ENCODE data around the gene BFSP2. TPM values are rescaled to one million over a fixed set of nuclear protein-coding genes. Genes with fewer than 3 reads are reported as not detected.

BFSP2 gene
- total and polyA plus RNA-seq, 2 of the 13 experiments (the other 11 are each of a cell fraction or from before 2014, with no cell fraction given) = not detected

DNA sequence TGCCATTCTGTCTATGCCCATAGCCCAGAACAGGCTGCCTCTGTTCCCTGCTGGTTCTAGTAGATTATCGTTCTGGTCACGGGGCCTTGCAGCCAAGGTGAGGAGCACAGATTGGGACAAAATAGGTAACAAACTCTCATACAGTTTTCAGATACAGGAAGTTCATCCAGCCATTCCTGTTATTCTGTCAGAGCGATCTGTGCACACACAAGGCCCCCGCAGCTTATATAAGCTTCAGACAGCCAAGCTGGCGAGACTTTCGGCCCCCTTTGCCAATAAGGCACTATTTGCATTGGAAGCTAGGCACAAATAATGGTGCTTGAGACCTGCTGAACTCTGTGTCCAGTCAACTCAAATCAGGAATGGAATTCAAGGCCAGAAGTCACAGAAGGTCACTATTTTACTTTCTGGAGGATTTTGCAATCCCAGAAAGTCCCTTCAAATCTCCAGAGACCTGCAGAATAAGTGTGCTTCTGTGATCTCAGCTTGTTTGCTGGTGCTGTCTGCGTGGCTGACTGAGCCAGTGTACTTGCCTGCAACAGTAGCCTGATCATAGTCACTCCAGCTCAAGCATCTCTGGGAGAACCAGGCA lies 69.4 kb downstream of the BFSP2 start (continued):
- TF ChIP-seq TEAD3 (CRISPR knock-in tag; optimal IDR thresholded peaks at IDR 0.05; ENCODE audit: borderline replicate concordance) = peak; percentile 30
- TF ChIP-seq, protein P1, sequence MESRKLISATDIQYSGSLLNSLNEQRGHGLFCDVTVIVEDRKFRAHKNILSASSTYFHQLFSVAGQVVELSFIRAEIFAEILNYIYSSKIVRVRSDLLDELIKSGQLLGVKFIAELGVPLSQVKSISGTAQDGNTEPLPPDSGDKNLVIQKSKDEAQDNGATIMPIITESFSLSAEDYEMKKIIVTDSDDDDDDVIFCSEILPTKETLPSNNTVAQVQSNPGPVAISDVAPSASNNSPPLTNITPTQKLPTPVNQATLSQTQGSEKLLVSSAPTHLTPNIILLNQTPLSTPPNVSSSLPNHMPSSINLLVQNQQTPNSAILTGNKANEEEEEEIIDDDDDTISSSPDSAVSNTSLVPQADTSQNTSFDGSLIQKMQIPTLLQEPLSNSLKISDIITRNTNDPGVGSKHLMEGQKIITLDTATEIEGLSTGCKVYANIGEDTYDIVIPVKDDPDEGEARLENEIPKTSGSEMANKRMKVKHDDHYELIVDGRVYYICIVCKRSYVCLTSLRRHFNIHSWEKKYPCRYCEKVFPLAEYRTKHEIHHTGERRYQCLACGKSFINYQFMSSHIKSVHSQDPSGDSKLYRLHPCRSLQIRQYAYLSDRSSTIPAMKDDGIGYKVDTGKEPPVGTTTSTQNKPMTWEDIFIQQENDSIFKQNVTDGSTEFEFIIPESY (CRISPR knock-in tag; IDR thresholded peaks at IDR 0.05) = no peak
- 0 out of 2 replicates have a peak, but pooled peaks have one; percentile 31 for TF ChIP-seq LCORL (IDR thresholded peaks at IDR 0.05)
- TF ChIP-seq LCORL (CRISPR knock-in tag; IDR thresholded peaks at IDR 0.05) = peak; percentile 76
- TF ChIP-seq ZNF230 (CRISPR knock-in tag; IDR thresholded peaks at IDR 0.05) = peak; percentile 46; the same call in 1 of the 2 replicates
- TF ChIP-seq KLF16 (CRISPR knock-in tag; IDR thresholded peaks at IDR 0.05) = no peak
- TF ChIP-seq FOXA1 (IDR thresholded peaks at IDR 0.05) = no peak
- TF ChIP-seq FOXA1 (CRISPR knock-in tag; IDR thresholded peaks at IDR 0.05) = peak; percentile 68
- TF ChIP-seq, protein P2, sequence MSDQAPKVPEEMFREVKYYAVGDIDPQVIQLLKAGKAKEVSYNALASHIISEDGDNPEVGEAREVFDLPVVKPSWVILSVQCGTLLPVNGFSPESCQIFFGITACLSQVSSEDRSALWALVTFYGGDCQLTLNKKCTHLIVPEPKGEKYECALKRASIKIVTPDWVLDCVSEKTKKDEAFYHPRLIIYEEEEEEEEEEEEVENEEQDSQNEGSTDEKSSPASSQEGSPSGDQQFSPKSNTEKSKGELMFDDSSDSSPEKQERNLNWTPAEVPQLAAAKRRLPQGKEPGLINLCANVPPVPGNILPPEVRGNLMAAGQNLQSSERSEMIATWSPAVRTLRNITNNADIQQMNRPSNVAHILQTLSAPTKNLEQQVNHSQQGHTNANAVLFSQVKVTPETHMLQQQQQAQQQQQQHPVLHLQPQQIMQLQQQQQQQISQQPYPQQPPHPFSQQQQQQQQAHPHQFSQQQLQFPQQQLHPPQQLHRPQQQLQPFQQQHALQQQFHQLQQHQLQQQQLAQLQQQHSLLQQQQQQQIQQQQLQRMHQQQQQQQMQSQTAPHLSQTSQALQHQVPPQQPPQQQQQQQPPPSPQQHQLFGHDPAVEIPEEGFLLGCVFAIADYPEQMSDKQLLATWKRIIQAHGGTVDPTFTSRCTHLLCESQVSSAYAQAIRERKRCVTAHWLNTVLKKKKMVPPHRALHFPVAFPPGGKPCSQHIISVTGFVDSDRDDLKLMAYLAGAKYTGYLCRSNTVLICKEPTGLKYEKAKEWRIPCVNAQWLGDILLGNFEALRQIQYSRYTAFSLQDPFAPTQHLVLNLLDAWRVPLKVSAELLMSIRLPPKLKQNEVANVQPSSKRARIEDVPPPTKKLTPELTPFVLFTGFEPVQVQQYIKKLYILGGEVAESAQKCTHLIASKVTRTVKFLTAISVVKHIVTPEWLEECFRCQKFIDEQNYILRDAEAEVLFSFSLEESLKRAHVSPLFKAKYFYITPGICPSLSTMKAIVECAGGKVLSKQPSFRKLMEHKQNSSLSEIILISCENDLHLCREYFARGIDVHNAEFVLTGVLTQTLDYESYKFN (CRISPR knock-in tag; conservative IDR thresholded peaks at IDR 0.05) = peak; percentile 91
- TF ChIP-seq TCF7 (IDR thresholded peaks at IDR 0.05; ENCODE audit: low read depth) = peak; percentile 28; the same call in 1 of the 2 replicates
- no peak for TF ChIP-seq STAT5B (CRISPR knock-in tag; IDR thresholded peaks at IDR 0.05)
- TF ChIP-seq POLR2AphosphoS5 (IDR thresholded peaks at IDR 0.05; ENCODE audit: low read depth, low read length) = no peak
- 0 out of 2 replicates have a peak, but pooled peaks have one; percentile 9 for TF ChIP-seq ZNF629 (CRISPR knock-in tag; conservative IDR thresholded peaks at IDR 0.05)
- peak; percentile 76; the same call in 1 of the 2 replicates for TF ChIP-seq ZNF292 (CRISPR knock-in tag; IDR thresholded peaks at IDR 0.05; ENCODE audit: borderline replicate concordance, low read depth)
- TF ChIP-seq SALL1 (CRISPR knock-in tag; IDR thresholded peaks at IDR 0.05) = peak; percentile 96
- TF ChIP-seq ZEB1 (IDR thresholded peaks at IDR 0.05; ENCODE audit: insufficient replicate concordance, low read depth) = no peak
- peak; percentile 49; the same call in 1 of the 2 replicates for TF ChIP-seq ZSCAN29 (CRISPR knock-in tag; conservative IDR thresholded peaks at IDR 0.05)
- TF ChIP-seq ZFX (CRISPR knock-in tag; IDR thresholded peaks at IDR 0.05; ENCODE audit: low read depth) = peak; percentile 44; the same call in 1 of the 2 replicates
- TF ChIP-seq, protein P3, sequence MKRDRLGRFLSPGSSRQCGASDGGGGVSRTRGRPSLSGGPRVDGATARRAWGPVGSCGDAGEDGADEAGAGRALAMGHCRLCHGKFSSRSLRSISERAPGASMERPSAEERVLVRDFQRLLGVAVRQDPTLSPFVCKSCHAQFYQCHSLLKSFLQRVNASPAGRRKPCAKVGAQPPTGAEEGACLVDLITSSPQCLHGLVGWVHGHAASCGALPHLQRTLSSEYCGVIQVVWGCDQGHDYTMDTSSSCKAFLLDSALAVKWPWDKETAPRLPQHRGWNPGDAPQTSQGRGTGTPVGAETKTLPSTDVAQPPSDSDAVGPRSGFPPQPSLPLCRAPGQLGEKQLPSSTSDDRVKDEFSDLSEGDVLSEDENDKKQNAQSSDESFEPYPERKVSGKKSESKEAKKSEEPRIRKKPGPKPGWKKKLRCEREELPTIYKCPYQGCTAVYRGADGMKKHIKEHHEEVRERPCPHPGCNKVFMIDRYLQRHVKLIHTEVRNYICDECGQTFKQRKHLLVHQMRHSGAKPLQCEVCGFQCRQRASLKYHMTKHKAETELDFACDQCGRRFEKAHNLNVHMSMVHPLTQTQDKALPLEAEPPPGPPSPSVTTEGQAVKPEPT (CRISPR knock-in tag; IDR thresholded peaks at IDR 0.05; ENCODE audit: low read depth) = 0 out of 2 replicates have a peak, but pooled peaks have one; percentile 25
- no peak for TF ChIP-seq HCFC1 (IDR thresholded peaks at IDR 0.05; ENCODE audit: low read depth, low read length)
- no peak for TF ChIP-seq SOX6 (IDR thresholded peaks at IDR 0.05)
- TF ChIP-seq SOX6 (CRISPR knock-in tag; IDR thresholded peaks at IDR 0.05) = peak; percentile 93
- TF ChIP-seq CREM (IDR thresholded peaks at IDR 0.05) = peak; percentile 62; the same call in 1 of the 2 replicates
- no peak for TF ChIP-seq CREM (CRISPR knock-in tag; IDR thresholded peaks at IDR 0.05)
- TF ChIP-seq TBX2 (CRISPR knock-in tag; IDR thresholded peaks at IDR 0.05; ENCODE audit: borderline replicate concordance) = peak; percentile 71; the same call in 1 of the 2 replicates
